ENCODE data around the gene DUSP21. TPM values are rescaled to one million over a fixed set of nuclear protein-coding genes. Genes with fewer than 3 reads are reported as not detected.
"Not testable (repeated sequence)": the region's sequence is repeated elsewhere in the genome, so short reads cannot be mapped to it uniquely, and the experiment has no call there.

Gene DUSP21
- not detected for total RNA-seq

DNA sequence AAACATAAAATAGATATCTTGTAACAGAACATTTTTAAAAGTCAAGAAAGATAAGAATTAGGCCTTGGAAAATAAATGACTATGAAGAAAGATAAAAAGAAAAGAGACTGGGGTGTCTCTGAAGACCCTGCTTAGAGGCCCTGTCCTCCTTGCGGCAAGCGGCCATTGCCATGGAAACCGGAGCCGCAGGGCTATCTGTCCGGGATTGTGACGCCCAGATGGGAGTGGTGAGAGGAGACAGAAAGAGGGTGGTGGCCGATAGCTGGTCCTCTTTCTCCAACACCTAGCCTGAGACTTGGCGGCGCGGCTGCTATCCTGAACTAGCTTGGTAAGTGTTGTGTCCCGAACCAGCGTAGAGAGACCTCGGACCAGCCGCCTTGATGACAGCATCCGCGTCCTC is at the start of gene DUSP21:
Gene DUSP21 (plus strand): TSS at position 269 of the 400 bp plus-strand sequence. CDS start 112 bp downstream, at position 381.
- no peaks in the 10 kb centered on the region for H3K4me1 Mint-ChIP-seq (ENCODE audit: low read depth)
- H3K4me3 Mint-ChIP-seq = no peak within 1 kb of the TSS
- no peaks in the 10 kb centered on the region for H3K27me3 Mint-ChIP-seq (ENCODE audit: low read depth)
- DNase-seq (no peak), ATAC-seq (replicated peaks in 1 of 2) (no peak)
- H3K9me3 Mint-ChIP-seq = no peaks in the 10 kb centered on the region
- H3K27ac Mint-ChIP-seq = no peak within 1 kb of the TSS
- no peaks in the 10 kb centered on the region for H3K36me3 Mint-ChIP-seq (ENCODE audit: insufficient read depth in 2 of 2)

DNA sequence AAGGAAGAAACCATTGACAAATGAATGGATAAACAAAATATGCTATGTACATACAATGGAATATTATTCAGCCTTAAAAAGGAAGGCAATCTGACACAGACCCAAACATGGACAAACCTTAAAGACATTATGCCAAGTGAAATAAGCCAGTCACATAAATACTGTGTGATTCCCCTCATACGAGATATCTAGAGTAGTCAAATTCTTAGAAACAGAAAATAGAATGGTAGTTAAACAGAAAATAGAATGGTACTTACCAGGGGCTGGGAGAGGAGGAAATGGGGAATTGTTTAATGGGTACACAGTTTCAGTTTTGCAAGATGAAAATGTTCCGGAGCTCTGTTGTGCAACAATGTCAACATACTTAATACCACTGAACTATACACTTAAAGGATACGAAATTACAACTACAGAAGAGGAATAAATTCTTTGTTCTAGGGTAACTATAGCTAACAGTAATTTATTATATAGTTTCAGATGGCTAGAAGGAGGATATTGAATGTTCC is 47.8 kb upstream of the DUSP21 start:
- Mint-ChIP-seq H3K9me3 (no peaks in the 10 kb centered on the region), H3K27ac (no peak overlapping the region)

DNA sequence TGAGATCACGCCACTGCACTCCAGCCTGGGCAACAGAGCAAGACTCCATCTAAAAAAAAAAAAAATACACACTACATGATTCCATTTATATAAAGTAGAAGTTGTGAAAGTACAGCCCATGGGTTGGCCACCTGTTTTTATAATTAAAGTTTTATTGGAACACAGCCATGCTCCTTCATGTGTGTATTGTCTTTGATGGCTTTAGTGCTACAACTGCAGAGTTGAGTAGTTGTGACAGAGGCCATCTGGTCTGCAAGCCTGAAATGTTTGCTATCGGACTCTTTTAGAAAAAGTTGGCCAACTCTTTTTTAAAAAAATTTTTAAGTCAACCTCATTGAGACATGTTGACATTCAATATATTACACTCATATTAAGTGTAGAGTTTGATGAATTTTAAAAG is 41.2 kb upstream of the DUSP21 start:
- no peak overlapping the region for H3K4me3 Mint-ChIP-seq
- ATAC-seq (replicated peaks in 1 of 2) = no peak
- H3K36me3 Mint-ChIP-seq (ENCODE audit: insufficient read depth in 2 of 2) = no peaks in the 10 kb centered on the region
- no peak for DNase-seq
- H3K4me1 Mint-ChIP-seq (ENCODE audit: low read depth) = no peaks in the 10 kb centered on the region
- no peaks in the 10 kb centered on the region for H3K27me3 Mint-ChIP-seq (ENCODE audit: low read depth)
- no peak overlapping the region for H3K27ac Mint-ChIP-seq
- no peaks in the 10 kb centered on the region for H3K9me3 Mint-ChIP-seq

More for the DNA sequence above, 47.8 kb upstream of the DUSP21 start:
- Mint-ChIP-seq H3K36me3 (ENCODE audit: insufficient read depth in 2 of 2) (no peaks in the 10 kb centered on the region), H3K4me3 (no peak overlapping the region), H3K4me1 (ENCODE audit: low read depth) (no peaks in the 10 kb centered on the region), H3K27me3 (ENCODE audit: low read depth) (no peaks in the 10 kb centered on the region)
- ATAC-seq (replicated peaks in 1 of 2) = no peak
- no peak for DNase-seq

DNA sequence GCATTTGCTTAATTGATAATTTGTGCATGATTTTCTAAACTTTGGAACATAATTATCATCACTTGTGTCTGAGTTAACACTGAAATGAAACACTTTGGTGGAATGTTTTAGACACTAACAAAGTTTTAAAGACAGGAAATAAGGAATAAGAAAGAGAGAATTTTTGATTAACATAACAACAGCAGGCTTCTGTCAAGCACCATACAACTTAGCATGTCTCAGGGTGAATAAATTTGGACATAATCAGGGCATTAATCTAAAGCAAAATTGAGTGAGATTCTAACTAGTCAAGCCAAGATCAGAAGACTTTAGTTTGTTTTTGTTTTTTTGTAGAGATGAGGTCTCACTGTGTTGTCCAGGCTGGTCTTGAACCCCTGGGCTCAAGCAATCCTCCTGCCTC is 28.1 kb upstream of the DUSP21 start:
- Mint-ChIP-seq H3K4me3 (no peak overlapping the region), H3K9me3 (no peaks in the 10 kb centered on the region), H3K27ac (no peak overlapping the region), H3K36me3 (ENCODE audit: insufficient read depth in 2 of 2) (no peaks in the 10 kb centered on the region), H3K27me3 (ENCODE audit: low read depth) (no peaks in the 10 kb centered on the region), H3K4me1 (ENCODE audit: low read depth) (no peaks in the 10 kb centered on the region)
- ATAC-seq (replicated peaks in 1 of 2) (no peak), DNase-seq (no peak)

DNA sequence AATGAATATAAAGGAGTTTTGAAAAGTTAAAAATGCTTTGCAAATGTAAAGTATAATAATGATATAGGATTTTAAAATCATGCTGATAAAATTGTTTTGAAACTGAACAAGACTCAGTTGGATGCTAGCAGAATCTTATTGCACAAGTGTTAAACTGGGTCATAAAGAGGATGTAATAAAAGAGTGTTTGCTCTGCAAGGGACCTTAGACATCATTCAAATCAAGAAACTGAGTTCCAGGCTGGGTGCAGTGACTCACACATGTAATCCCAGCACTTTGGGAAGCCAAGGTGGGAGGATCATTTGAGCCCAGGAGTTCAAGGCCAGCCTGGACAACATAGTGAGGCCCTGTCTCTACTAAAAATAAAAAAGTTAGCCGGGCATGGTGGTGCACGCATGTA is 27.5 kb upstream of the DUSP21 start:
- no peaks in the 10 kb centered on the region for H3K36me3 Mint-ChIP-seq (ENCODE audit: insufficient read depth in 2 of 2)
- DNase-seq (no peak), ATAC-seq (replicated peaks in 1 of 2) (no peak)
- no peak overlapping the region for H3K27ac Mint-ChIP-seq
- H3K4me1 Mint-ChIP-seq (ENCODE audit: low read depth) = no peaks in the 10 kb centered on the region
- H3K9me3 Mint-ChIP-seq = no peaks in the 10 kb centered on the region
- H3K4me3 Mint-ChIP-seq = no peak overlapping the region
- no peaks in the 10 kb centered on the region for H3K27me3 Mint-ChIP-seq (ENCODE audit: low read depth)

DNA sequence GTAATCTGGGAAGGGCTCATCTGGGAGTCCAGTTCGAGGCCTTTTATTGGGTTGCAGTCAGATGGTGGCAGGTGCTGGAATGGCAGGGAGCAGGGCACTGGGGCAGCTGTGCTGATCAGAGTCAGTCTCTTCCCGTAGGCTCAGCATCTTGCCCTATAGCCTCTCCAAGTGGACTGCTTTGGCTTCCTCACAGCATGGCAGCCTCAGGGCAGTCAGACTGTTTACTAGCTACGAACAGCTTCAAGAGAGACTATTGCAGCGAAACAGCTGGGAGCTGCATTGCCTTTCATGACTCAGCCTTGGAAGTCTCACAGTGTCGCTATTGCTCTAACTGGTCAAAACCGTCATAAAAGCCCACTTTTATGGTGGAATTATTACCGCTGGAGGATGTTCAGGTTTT is 26.8 kb upstream of the DUSP21 start:
- Mint-ChIP-seq H3K27me3 (ENCODE audit: low read depth) (peaks cover 3% of the 10 kb centered on the region), H3K36me3 (ENCODE audit: insufficient read depth in 2 of 2) (peaks cover 2% of the 10 kb centered on the region in 2 donors), H3K9me3 (peaks cover 2% of the 10 kb centered on the region in 2 donors), H3K4me1 (ENCODE audit: low read depth) (no peaks in the 10 kb centered on the region), H3K27ac (no peak overlapping the region), H3K4me3 (no peak overlapping the region)
- no peak for ATAC-seq (replicated peaks in 1 of 2)
- no peak for DNase-seq

DNA sequence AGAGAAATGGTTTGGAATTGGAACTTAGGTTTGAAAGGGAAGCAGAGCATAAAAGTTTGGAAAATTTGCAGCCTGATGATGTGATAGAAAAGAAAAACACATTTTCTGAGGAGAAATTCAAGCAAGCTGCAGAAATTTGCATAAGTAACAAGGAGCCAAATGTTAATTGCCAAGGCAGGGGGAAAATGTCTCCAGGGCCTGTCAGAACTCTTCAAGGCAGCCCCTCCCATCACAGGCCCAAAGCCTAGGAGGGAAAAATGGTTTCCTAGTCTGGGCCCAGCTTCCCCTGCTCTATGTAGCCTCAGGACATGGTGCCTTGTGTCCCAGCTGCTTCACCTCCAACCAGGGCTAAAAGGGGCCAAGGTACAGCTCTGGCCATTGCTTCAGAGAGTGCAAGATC is 21.2 kb upstream of the DUSP21 start:
- no peak for ATAC-seq (replicated peaks in 1 of 2)
- H3K36me3 Mint-ChIP-seq (ENCODE audit: insufficient read depth in 2 of 2) = peaks cover 3 to 9% of the 10 kb centered on the region in 2 donors
- H3K27ac Mint-ChIP-seq = no peak overlapping the region
- H3K9me3 Mint-ChIP-seq = peaks cover 4 to 6% of the 10 kb centered on the region in 2 donors
- H3K27me3 Mint-ChIP-seq (ENCODE audit: low read depth) = peaks cover 6% of the 10 kb centered on the region
- DNase-seq = no peak
- H3K4me1 Mint-ChIP-seq (ENCODE audit: low read depth) = no peaks in the 10 kb centered on the region
- no peak overlapping the region for H3K4me3 Mint-ChIP-seq

DNA sequence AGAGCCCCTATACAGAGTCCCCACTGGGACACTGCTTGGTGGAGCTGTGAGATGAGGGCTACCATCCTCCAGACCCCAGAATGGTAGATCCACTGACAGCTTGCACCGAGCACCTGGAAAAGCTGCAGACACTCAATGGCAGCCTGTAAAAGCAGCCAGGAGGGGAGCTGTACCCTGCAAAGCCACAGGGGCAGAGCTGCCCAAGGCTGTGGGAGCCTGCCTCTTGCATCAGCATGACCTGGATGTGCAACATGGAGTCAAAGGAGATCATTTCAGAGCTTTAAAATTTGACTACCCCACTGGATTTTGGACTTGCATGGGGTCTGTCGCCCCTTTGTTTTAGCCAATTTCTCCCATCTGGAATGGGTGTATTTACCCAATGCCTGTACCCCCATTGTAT is 20.6 kb upstream of the DUSP21 start:
- ATAC-seq (replicated peaks in 1 of 2); H3K4me3 Mint-ChIP-seq; H3K36me3 Mint-ChIP-seq (ENCODE audit: insufficient read depth in 2 of 2); H3K27me3 Mint-ChIP-seq (ENCODE audit: low read depth); H3K27ac Mint-ChIP-seq; H3K9me3 Mint-ChIP-seq; DNase-seq; H3K4me1 Mint-ChIP-seq (ENCODE audit: low read depth): not testable (repeated sequence)

DNA sequence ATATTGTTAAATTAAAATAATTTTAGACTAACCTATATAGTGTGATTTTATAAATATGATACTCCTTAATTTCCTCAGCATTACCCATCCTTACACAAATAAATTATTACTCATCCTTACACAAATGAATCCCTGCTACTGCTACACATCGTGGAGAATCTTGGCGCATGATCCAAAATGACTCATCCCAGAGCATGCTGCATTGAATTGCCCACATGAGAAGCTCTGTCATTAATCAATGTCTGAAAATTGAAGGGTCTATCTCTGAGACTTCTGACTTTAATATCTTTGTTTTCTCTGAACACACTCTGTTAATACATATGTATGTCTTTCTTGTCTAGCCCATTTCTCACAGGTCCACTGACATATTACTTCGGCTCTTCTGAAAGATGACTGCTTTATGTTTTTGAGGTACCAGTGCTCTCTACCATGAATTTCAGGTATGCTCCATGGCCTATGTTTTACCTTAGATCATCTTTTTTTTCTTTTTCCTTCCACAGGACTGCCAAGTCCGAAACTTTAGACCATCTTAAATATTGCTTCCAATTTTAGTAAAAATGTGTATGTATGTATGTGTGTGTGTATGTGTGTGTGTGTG is 15.7 kb upstream of the DUSP21 start:
- Mint-ChIP-seq H3K4me3 (no peak overlapping the region), H3K36me3 (ENCODE audit: insufficient read depth in 2 of 2) (peaks cover 0 to 2% of the 10 kb centered on the region in 2 donors), H3K27ac (no peak overlapping the region), H3K9me3 (no peaks in the 10 kb centered on the region), H3K4me1 (ENCODE audit: low read depth) (no peaks in the 10 kb centered on the region), H3K27me3 (ENCODE audit: low read depth) (no peaks in the 10 kb centered on the region)
- ATAC-seq (replicated peaks in 1 of 2) (no peak), DNase-seq (no peak)

DNA sequence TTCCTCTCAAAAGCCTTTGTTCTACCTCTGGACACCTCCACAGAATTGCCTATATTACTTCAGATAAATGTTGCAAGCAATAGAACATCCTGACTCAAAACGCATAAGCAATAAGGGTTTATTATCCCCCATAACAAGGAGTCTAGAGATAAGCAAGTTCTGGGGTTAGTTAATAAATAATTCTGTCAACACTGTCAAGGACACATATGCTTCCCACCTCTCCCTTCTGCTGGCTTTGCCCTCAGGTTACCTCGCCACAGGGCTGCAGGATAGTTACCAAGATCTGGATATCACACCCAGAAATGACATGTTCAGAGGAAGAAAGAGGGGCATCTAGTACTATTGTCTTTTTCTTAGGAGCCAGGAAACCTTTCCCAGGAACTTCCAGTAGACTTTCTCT is 14.0 kb upstream of the DUSP21 start:
- no peaks in the 10 kb centered on the region for H3K36me3 Mint-ChIP-seq (ENCODE audit: insufficient read depth in 2 of 2)
- no peaks in the 10 kb centered on the region for H3K4me1 Mint-ChIP-seq (ENCODE audit: low read depth)
- H3K9me3 Mint-ChIP-seq = no peaks in the 10 kb centered on the region
- ATAC-seq (replicated peaks in 1 of 2) (no peak), DNase-seq (no peak)
- no peak overlapping the region for H3K4me3 Mint-ChIP-seq
- no peak overlapping the region for H3K27ac Mint-ChIP-seq
- H3K27me3 Mint-ChIP-seq (ENCODE audit: low read depth) = no peaks in the 10 kb centered on the region

DNA sequence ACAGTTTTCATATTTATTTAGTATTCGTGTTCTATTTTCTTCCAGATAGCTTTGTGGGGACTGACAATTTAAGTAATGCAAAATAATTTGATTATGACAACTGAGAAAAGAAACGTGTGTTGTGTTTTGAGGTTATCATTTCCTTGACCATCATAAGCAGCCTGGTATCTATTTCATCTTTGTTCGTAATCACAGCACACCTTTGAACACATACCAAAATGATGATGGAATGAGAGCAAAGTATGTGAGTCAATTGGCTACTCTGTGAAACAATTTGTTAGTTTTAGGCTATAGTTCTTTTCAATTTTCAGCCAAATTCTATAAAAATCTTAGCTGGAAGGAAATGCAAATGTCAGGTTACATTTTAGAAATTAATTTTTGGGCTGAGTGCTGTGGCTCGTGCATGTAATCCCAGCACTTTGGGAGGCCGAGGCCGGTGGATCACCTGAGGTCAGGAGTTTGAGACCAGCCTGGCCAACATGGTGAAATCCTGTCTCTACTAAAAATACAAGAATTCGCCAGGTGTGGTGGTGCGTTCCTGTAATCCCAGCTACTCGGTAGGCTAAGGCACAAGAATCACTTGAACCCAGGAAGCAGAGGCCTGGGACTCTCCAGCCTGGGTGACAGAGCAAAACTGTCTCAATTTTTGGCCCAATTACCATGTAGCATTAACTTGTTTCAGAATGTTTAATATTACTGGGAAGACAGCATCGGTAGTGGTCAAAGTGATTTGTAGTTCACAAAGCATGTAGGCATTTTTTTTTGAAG is 1.1 kb upstream of the DUSP21 start:
- no peak overlapping the region for H3K4me3 Mint-ChIP-seq
- no peaks in the 10 kb centered on the region for H3K4me1 Mint-ChIP-seq (ENCODE audit: low read depth)
- ATAC-seq (replicated peaks in 1 of 2) = no peak

DNA sequence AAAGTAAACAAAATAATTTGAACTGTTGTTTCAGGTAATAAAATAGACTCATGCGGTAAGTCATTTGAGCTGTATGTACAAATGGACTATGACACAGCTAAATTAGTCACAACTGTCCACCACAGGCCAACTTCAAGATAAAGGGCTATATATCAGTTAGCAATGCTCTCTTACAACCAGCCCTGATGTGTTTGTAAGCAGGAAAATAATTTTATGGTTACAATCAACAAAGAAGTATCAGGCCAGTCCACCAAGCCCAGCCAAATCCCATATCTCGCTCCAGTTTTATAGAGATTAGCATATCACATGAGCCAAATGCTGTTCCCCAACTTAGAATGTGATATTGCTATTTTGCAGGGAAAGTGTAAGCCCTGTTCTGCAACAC is 511 bp upstream of the DUSP21 start:
- H3K36me3 Mint-ChIP-seq (ENCODE audit: insufficient read depth in 2 of 2) = no peaks in the 10 kb centered on the region
- H3K4me3 Mint-ChIP-seq = no peak overlapping the region
- ATAC-seq (replicated peaks in 1 of 2) (no peak), DNase-seq (no peak)
- H3K27ac Mint-ChIP-seq = no peak overlapping the region
- no peaks in the 10 kb centered on the region for H3K9me3 Mint-ChIP-seq
- no peaks in the 10 kb centered on the region for H3K27me3 Mint-ChIP-seq (ENCODE audit: low read depth)
- no peaks in the 10 kb centered on the region for H3K4me1 Mint-ChIP-seq (ENCODE audit: low read depth)

More for the DNA sequence above, 1.1 kb upstream of the DUSP21 start:
- no peak overlapping the region for H3K27ac Mint-ChIP-seq
- no peaks in the 10 kb centered on the region for H3K36me3 Mint-ChIP-seq (ENCODE audit: insufficient read depth in 2 of 2)
- DNase-seq = no peak
- H3K27me3 Mint-ChIP-seq (ENCODE audit: low read depth) = no peaks in the 10 kb centered on the region
- H3K9me3 Mint-ChIP-seq = no peaks in the 10 kb centered on the region

DNA sequence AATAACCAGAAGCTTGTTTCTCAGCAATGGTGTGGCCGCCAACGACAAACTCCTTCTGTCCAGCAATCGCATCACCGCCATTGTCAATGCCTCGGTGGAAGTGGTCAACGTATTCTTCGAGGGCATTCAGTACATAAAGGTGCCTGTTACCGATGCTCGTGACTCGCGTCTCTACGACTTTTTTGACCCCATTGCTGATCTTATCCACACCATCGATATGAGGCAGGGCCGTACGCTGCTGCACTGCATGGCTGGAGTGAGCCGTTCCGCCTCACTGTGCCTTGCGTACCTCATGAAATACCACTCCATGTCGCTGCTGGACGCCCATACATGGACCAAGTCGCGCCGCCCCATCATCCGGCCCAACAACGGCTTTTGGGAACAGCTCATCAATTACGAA is 383 bp downstream of the DUSP21 start:
- Mint-ChIP-seq H3K27ac (no peak overlapping the region), H3K4me1 (ENCODE audit: low read depth) (no peaks in the 10 kb centered on the region), H3K36me3 (ENCODE audit: insufficient read depth in 2 of 2) (no peaks in the 10 kb centered on the region), H3K4me3 (no peak overlapping the region), H3K9me3 (no peaks in the 10 kb centered on the region), H3K27me3 (ENCODE audit: low read depth) (no peaks in the 10 kb centered on the region)
- DNase-seq (no peak), ATAC-seq (replicated peaks in 1 of 2) (no peak)

DNA sequence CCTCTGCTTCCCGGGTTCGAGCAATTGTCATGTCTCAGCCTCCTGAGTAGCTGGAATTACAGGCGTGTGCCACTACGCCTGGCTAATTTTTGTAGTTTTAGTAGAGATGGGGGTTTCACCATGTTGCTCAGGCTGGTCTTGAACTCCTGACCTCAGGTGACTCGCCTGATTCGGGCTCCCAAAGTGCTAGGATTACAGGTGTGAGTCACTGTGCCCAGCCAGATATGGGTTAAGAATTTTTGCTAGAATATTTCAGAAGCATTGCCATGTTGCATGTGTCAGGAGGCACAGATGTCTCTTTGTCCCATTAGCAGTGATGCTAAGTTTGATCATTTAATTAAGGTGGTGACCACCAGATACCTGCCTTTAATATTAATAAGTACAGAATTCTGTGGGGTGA is 7.1 kb downstream of the DUSP21 start:
- not testable (repeated sequence) for H3K4me3 Mint-ChIP-seq; H3K27me3 Mint-ChIP-seq (ENCODE audit: low read depth); H3K27ac Mint-ChIP-seq; DNase-seq; H3K9me3 Mint-ChIP-seq; H3K36me3 Mint-ChIP-seq (ENCODE audit: insufficient read depth in 2 of 2); ATAC-seq (replicated peaks in 1 of 2); H3K4me1 Mint-ChIP-seq (ENCODE audit: low read depth)
